Esophagus squamous epithelium (tissue), 5 donors: ENCODE measurements around the gene SMIM35. TPM values are rescaled to one million over a fixed set of nuclear protein-coding genes. Genes with fewer than 3 reads are reported as not detected.
A peak's percentile ranks its signal among the peaks of the same experiment; 100 is the strongest.

Source experiments
- DNase-seq: peaks from one replicate; lab custom pipeline; 2025; lab: John Stamatoyannopoulos, UW
- H3K27ac ChIP-seq, 4 donors: fragments of 200-600 bp; sonication (generic); one replicate each; pipeline ENCODE4 v1.5.1; 2016 to 2019; ENCODE audit warnings: mild to moderate bottlenecking in 1 of 4
- H3K27me3 ChIP-seq, 4 donors: fragments of 200-600 bp; sonication (generic); 1 replicate in 3 of 4; 2 replicates in 1 of 4; pipeline versions ENCODE4 v1.5.1 to v1.6.0; 2017 to 2021; ENCODE audit warnings: antibody characterized with exemption in 1 of 4
- H3K36me3 ChIP-seq, 3 donors: fragments of 200-600 bp; sonication (generic); one replicate each; pipeline ENCODE4 v1.5.1; 2016 to 2019
- H3K4me1 ChIP-seq, 3 donors: fragments of 200-600 bp; sonication (generic); one replicate each; pipeline ENCODE4 v1.5.1; 2017 to 2019
- H3K4me3 ChIP-seq, 4 donors: fragments of 200-600 bp; sonication (generic); 1 replicate in 3 of 4; 2 replicates in 1 of 4; pipeline ENCODE4 v1.5.1; 2016 to 2019; ENCODE audit warnings: mild to moderate bottlenecking in 2 of 4, moderate library complexity in 1 of 4
- H3K9me3 ChIP-seq, 3 donors: fragments of 200-600 bp; sonication (generic); one replicate each; pipeline ENCODE4 v1.5.1; 2016 to 2019
- CTCF ChIP-seq, 6 experiments: fragments of 450-650 bp in 4 of 6; fragments of 200-600 bp in 2 of 6; sonication (generic) in 2 of 6; IDR thresholded peaks; one replicate each; pipeline ENCODE4 v1.5.1; 2016 to 2019; ENCODE audit warnings: antibody characterized with exemption in 6 of 6, mild to moderate bottlenecking in 4 of 6, moderate library complexity in 4 of 6
- POLR2A ChIP-seq, 4 donors: fragments of 450-650 bp; IDR thresholded peaks; one replicate each; pipeline ENCODE4 v1.6.1; 2017; ENCODE audit warnings: antibody characterized with exemption in 4 of 4, mild to moderate bottlenecking in 4 of 4, moderate library complexity in 3 of 4
- WGBS, 2 donors: methylation state at CpG; one replicate each; pipeline ENCODE4 v1.1.5; 2018; 5-methylcytosine and 5-hydroxymethylcytosine counted together
- intact Hi-C: fragments of 100-400 bp; cut with DNase I; formaldehyde crosslinking; loops from one replicate; pipeline ENCODE4 v1.15.0; 2022
- total RNA-seq, 4 donors: library from RNA; depleted of rRNA; stranded (reverse); fragments of >200 nt; gene quantifications; one replicate each; pipeline ENCODE4 v1.1.0, GENCODE V29; 2016
- donor health status: DM: yes; HTN: yes; CAD: no.

The SMIM35 gene
- total RNA-seq, 4 donors from 2014 or later: not detected

GRCh38 chr11:118090545-118091162, 3.9 kb upstream of the SMIM35 start:
- no peak overlapping the region for H3K27ac ChIP-seq
- peaks cover 0 to 2% (median 0%) of the 10 kb centered on the region in 4 donors for H3K27me3 ChIP-seq
- no peak overlapping the region for H3K4me3 ChIP-seq
- TF ChIP-seq POLR2A (IDR thresholded peaks at IDR 0.05) (no peak), CTCF (IDR thresholded peaks at IDR 0.05) (no peak)
- intact Hi-C loops: no loop called here
- DNase-seq: no peak
- peaks cover 0 to 14% (median 0%) of the 10 kb centered on the region in 3 donors for H3K9me3 ChIP-seq
- H3K36me3 ChIP-seq: peaks cover 3 to 39% (median 13%) of the 10 kb centered on the region in 3 donors
- WGBS, 2 donors: 52 to 62% methylated on average over 5 to 7 of the region's 7 CpGs
- H3K4me1 ChIP-seq: peaks cover 9 to 65% (median 12%) of the 10 kb centered on the region in 3 donors

- TF ChIP-seq POLR2A (IDR thresholded peaks at IDR 0.05): no peak
- no peak for TF ChIP-seq CTCF (IDR thresholded peaks at IDR 0.05)
- peaks cover 0 to 2% (median 0%) of the 10 kb centered on the region in 4 donors for H3K27me3 ChIP-seq
- intact Hi-C loops: no loop called here
- no peak for DNase-seq
- H3K27ac ChIP-seq: peak overlapping the region in 1 of 4 donors; percentile 21
- H3K36me3 ChIP-seq: peaks cover 0 to 45% (median 0%) of the 10 kb centered on the region in 3 donors
- H3K4me3 ChIP-seq: no peak overlapping the region
- H3K4me1 ChIP-seq: peaks cover 9 to 70% (median 12%) of the 10 kb centered on the region in 3 donors
- peaks cover 0 to 14% (median 0%) of the 10 kb centered on the region in 3 donors for H3K9me3 ChIP-seq
- WGBS, 2 donors: 37 to 48% methylated on average over 3 to 4 of the region's 4 CpGs
These were observed 1.8 kb upstream of the SMIM35 start for GRCh38 chr11:118088531-118088930.

- Histone ChIP-seq H3K36me3 (peaks cover 0 to 51% (median 0%) of the 10 kb centered on the region in 3 donors), H3K4me1 (peaks cover 8 to 70% (median 9%) of the 10 kb centered on the region in 3 donors), H3K9me3 (peaks cover 0 to 14% (median 0%) of the 10 kb centered on the region in 3 donors), H3K27me3 (peaks cover 0 to 2% (median 0%) of the 10 kb centered on the region in 4 donors), H3K4me3 (no peak overlapping the region), H3K27ac (peak overlapping the region in 1 of 4 donors; percentile 21)
- WGBS, 2 donors: 86 to 94% methylated on average over 4 to 6 of the region's 6 CpGs
- intact Hi-C loops: no loop called here
- DNase-seq: no peak
- TF ChIP-seq CTCF (IDR thresholded peaks at IDR 0.05): no peak
- no peak for TF ChIP-seq POLR2A (IDR thresholded peaks at IDR 0.05)
These were observed 1.2 kb upstream of the SMIM35 start for GRCh38 chr11:118087931-118088330.

GRCh38 chr11:118084656-118085055, 2.1 kb downstream of the SMIM35 start:
- H3K4me3 ChIP-seq: no peak overlapping the region
- peaks cover 0 to 69% (median 0%) of the 10 kb centered on the region in 3 donors for H3K36me3 ChIP-seq
- TF ChIP-seq POLR2A (IDR thresholded peaks at IDR 0.05) (no peak), CTCF (IDR thresholded peaks at IDR 0.05) (no peak)
- H3K9me3 ChIP-seq: peaks cover 0 to 14% (median 0%) of the 10 kb centered on the region in 3 donors
- intact Hi-C loops: no loop called here
- no peak overlapping the region for H3K27ac ChIP-seq
- no peak for DNase-seq
- H3K4me1 ChIP-seq: peaks cover 2 to 71% (median 9%) of the 10 kb centered on the region in 3 donors
- H3K27me3 ChIP-seq: no peaks in the 10 kb centered on the region

GRCh38 chr11:118084247-118084646, 2.5 kb downstream of the SMIM35 start:
- H3K27ac ChIP-seq: no peak overlapping the region
- H3K36me3 ChIP-seq: peaks cover 0 to 69% (median 0%) of the 10 kb centered on the region in 3 donors
- no peak for DNase-seq
- H3K9me3 ChIP-seq: peaks cover 0 to 14% (median 0%) of the 10 kb centered on the region in 3 donors
- H3K27me3 ChIP-seq: no peaks in the 10 kb centered on the region
- peaks cover 2 to 75% (median 9%) of the 10 kb centered on the region in 3 donors for H3K4me1 ChIP-seq
- intact Hi-C loops: no loop called here
- TF ChIP-seq CTCF (IDR thresholded peaks at IDR 0.05): no peak
- no peak for TF ChIP-seq POLR2A (IDR thresholded peaks at IDR 0.05)
- no peak overlapping the region for H3K4me3 ChIP-seq
- 15 to 37% methylated on average over 4 of the region's 4 CpGs for WGBS, 2 donors
